HEK293 (cell line): Measurements from ENCODE around the gene ITFG2.
"Not testable (repeated sequence)": the region's sequence is repeated elsewhere in the genome, so short reads cannot be mapped to it uniquely, and the experiment has no call there.

ENCODE experiments used
- CTCF ChIA-PET: fragments of 350-600 bp; formaldehyde crosslinking; extraction: SDS; loops from one replicate; lab custom pipeline; 2021; ENCODE audit warnings: antibody characterized with exemption; lab: Yijun Ruan, JAX
- POLR2A ChIA-PET: fragments of 300-600 bp; formaldehyde crosslinking; extraction: SDS; loops from one replicate; lab custom pipeline; 2020; ENCODE audit warnings: antibody characterized with exemption, inconsistent platforms; lab: Yijun Ruan, JAX
- H3K27ac ChIP-seq: fragments of 200-500 bp; sonication (Bioruptor generic); 2 replicates; pipeline ENCODE4 v1.5.1; 2014; ENCODE audit warnings: low read depth, low read length, control low read depth, inconsistent platforms; ENCODE audit errors: extremely low read depth
- H3K36me3 ChIP-seq, 2 experiments: fragments of 200-500 bp in 1 of 2; sonication (Bioruptor generic) in 1 of 2; 1 replicate in 1 of 2; 2 replicates in 1 of 2; pipeline ENCODE4 v1.5.1; 2014 to 2017; ENCODE audit warnings: inconsistent platforms in 2 of 2, low read length in 2 of 2; ENCODE audit not compliant: control insufficient read depth in 2 of 2, insufficient read depth in 1 of 2
- H3K4me1 ChIP-seq: fragments of 200-500 bp; sonication (Bioruptor generic); 2 replicates; pipeline ENCODE4 v1.5.1; 2014; ENCODE audit warnings: mild to moderate bottlenecking, low read length, inconsistent platforms; ENCODE audit not compliant: control insufficient read depth, insufficient read depth
- H3K4me3 ChIP-seq: 2 replicates; pipeline ENCODE4 v1.5.1; 2011; ENCODE audit warnings: low read depth, mild to moderate bottlenecking, control low read depth, low read length, moderate library complexity
- H3K9me3 ChIP-seq: fragments of 200-500 bp; sonication (Bioruptor generic); 2 replicates; pipeline ENCODE4 v1.5.1; 2014; ENCODE audit warnings: low read depth, low read length, inconsistent platforms; ENCODE audit not compliant: control insufficient read depth, insufficient read depth
- GLIS2 ChIP-seq: fragments of 450-650 bp; formaldehyde crosslinking; IDR thresholded peaks from 2 replicates; pipeline ENCODE4 v1.5.1; 2016; ENCODE audit warnings: missing biosample characterization, missing genetic modification characterization
- KLF9 ChIP-seq: fragments of 450-650 bp; formaldehyde crosslinking; IDR thresholded peaks from 2 replicates; pipeline ENCODE4 v1.5.1; 2016; ENCODE audit warnings: missing biosample characterization, missing genetic modification characterization, low read depth
- MEIS1 ChIP-seq: sonication (generic); formaldehyde crosslinking; IDR thresholded peaks from 2 replicates; pipeline ENCODE4 v1.8.1; 2022; ENCODE audit warnings: missing genetic modification reagents, mild to moderate bottlenecking, borderline replicate concordance
- SETDB1 ChIP-seq: IDR thresholded peaks from one replicate; pipeline ENCODE4 v1.6.1; 2017; ENCODE audit warnings: mild to moderate bottlenecking, low read length, moderate library complexity, mixed read lengths; ENCODE audit not compliant: insufficient read length
- YY2 ChIP-seq: fragments of 450-650 bp; formaldehyde crosslinking; IDR thresholded peaks from 2 replicates; pipeline ENCODE4 v1.5.1; 2016; ENCODE audit warnings: missing biosample characterization, missing genetic modification characterization
- ZBTB21 ChIP-seq: fragments of 450-650 bp; formaldehyde crosslinking; IDR thresholded peaks from 2 replicates; pipeline ENCODE4 v1.5.1; 2017; ENCODE audit warnings: missing biosample characterization, missing genetic modification characterization
- ZFHX2 ChIP-seq: fragments of 450-650 bp; formaldehyde crosslinking; conservative IDR thresholded peaks from 2 replicates; pipeline ENCODE4 v1.5.1; 2016; ENCODE audit warnings: missing biosample characterization, missing genetic modification characterization
- ZFP3 ChIP-seq: fragments of 450-650 bp; formaldehyde crosslinking; IDR thresholded peaks from 2 replicates; pipeline ENCODE4 v1.5.1; 2016; ENCODE audit warnings: low read depth, missing biosample characterization, missing genetic modification characterization
- ZNF112 ChIP-seq: fragments of 450-650 bp; formaldehyde crosslinking; IDR thresholded peaks from 2 replicates; pipeline ENCODE4 v1.5.0; 2017; ENCODE audit warnings: missing biosample characterization, missing genetic modification characterization
- ZNF146 ChIP-seq: fragments of 450-650 bp; formaldehyde crosslinking; IDR thresholded peaks from 2 replicates; pipeline ENCODE4 v1.5.1; 2016; ENCODE audit warnings: missing biosample characterization, missing genetic modification characterization
- ZNF211 ChIP-seq: fragments of 450-650 bp; formaldehyde crosslinking; IDR thresholded peaks from 2 replicates; pipeline ENCODE4 v1.5.1; 2016; ENCODE audit warnings: low read depth, missing biosample characterization, missing genetic modification characterization
- ZNF26 ChIP-seq: fragments of 450-650 bp; formaldehyde crosslinking; IDR thresholded peaks from 2 replicates; pipeline ENCODE4 v1.5.1; 2016; ENCODE audit warnings: missing biosample characterization, missing genetic modification characterization
- ZNF280D ChIP-seq: fragments of 450-650 bp; formaldehyde crosslinking; IDR thresholded peaks from 2 replicates; pipeline ENCODE4 v1.5.1; 2016; ENCODE audit warnings: missing biosample characterization, missing genetic modification characterization
- ZNF514 ChIP-seq: fragments of 450-650 bp; formaldehyde crosslinking; IDR thresholded peaks from 2 replicates; pipeline ENCODE4 v1.5.1; 2016; ENCODE audit warnings: missing biosample characterization, missing genetic modification characterization
- ZNF561 ChIP-seq: fragments of 450-650 bp; IDR thresholded peaks from 2 replicates; pipeline ENCODE4 v1.5.1; 2018; ENCODE audit warnings: missing biosample characterization, missing genetic modification characterization, borderline replicate concordance
- ZNF623 ChIP-seq: fragments of 450-650 bp; formaldehyde crosslinking; IDR thresholded peaks from 2 replicates; pipeline ENCODE4 v1.5.1; 2016; ENCODE audit warnings: missing biosample characterization, missing genetic modification characterization
- ZNF624 ChIP-seq: fragments of 450-650 bp; formaldehyde crosslinking; IDR thresholded peaks from 2 replicates; pipeline ENCODE4 v1.5.1; 2017; ENCODE audit warnings: missing biosample characterization, missing genetic modification characterization
- ZSCAN4 ChIP-seq: fragments of 450-650 bp; formaldehyde crosslinking; IDR thresholded peaks from 2 replicates; pipeline ENCODE4 v1.5.1; 2017; ENCODE audit warnings: missing biosample characterization, missing genetic modification characterization
- TF ChIP-seq, protein P1 (sequence below): fragments of 450-650 bp; formaldehyde crosslinking; IDR thresholded peaks from 2 replicates; pipeline ENCODE4 v1.5.1; 2016; ENCODE audit warnings: missing biosample characterization, missing genetic modification characterization
- TF ChIP-seq, protein P2 (sequence below): fragments of 450-650 bp; formaldehyde crosslinking; IDR thresholded peaks from 2 replicates; pipeline ENCODE4 v1.5.1; 2016; ENCODE audit warnings: missing biosample characterization, missing genetic modification characterization
- TF ChIP-seq, protein P3 (sequence below): fragments of 450-650 bp; formaldehyde crosslinking; IDR thresholded peaks from 2 replicates; pipeline ENCODE4 v1.5.1; 2016; ENCODE audit warnings: missing biosample characterization, missing genetic modification characterization

The ITFG2 gene

DNA sequence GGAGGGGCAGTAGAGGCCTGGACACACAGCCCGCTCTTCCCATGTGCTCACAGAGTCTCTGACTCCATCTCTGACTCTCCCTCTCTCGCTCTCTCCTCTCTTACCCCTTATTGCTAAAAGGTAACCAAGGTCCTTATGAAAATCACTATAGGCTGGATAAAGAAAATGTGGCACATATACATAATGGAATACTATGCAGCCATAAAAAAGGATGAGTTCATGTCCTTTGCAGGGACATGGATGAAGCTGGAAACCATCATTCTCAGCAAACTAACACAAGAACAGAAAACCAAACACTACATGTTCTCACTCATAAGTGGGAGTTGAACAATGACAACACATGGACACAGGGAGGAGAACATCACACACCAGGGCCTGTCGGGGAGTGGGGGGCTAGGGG, 41.9 kb upstream of the ITFG2 start:
- H3K27ac ChIP-seq, CTCF ChIA-PET, H3K36me3 ChIP-seq, H3K4me3 ChIP-seq, POLR2A ChIA-PET, H3K4me1 ChIP-seq, H3K9me3 ChIP-seq: not testable (repeated sequence)
- peak; percentile 99 for TF ChIP-seq ZNF146 (tag by site-specific recombination)
- TF ChIP-seq, protein P1, sequence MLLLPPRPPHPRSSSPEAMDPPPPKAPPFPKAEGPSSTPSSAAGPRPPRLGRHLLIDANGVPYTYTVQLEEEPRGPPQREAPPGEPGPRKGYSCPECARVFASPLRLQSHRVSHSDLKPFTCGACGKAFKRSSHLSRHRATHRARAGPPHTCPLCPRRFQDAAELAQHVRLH (tag by site-specific recombination): peak; percentile 52; the same call in 1 of the 2 replicates

- TF ChIP-seq ZNF561 (tag by site-specific recombination) (no peak), ZBTB21 (no peak), ZFHX2 (no peak), ZNF26 (tag by site-specific recombination) (no peak), MEIS1 (no peak), KLF9 (tag by site-specific recombination) (no peak), SETDB1 (no peak), ZSCAN4 (tag by site-specific recombination) (no peak), ZNF624 (tag by site-specific recombination) (no peak), ZNF514 (no peak), ZNF280D (tag by site-specific recombination) (no peak), GLIS2 (tag by site-specific recombination) (no peak), ZNF112 (tag by site-specific recombination) (no peak), YY2 (no peak), ZNF623 (tag by site-specific recombination) (no peak), ZNF211 (tag by site-specific recombination) (no peak), ZFP3 (no peak)
- TF ChIP-seq, protein P2, sequence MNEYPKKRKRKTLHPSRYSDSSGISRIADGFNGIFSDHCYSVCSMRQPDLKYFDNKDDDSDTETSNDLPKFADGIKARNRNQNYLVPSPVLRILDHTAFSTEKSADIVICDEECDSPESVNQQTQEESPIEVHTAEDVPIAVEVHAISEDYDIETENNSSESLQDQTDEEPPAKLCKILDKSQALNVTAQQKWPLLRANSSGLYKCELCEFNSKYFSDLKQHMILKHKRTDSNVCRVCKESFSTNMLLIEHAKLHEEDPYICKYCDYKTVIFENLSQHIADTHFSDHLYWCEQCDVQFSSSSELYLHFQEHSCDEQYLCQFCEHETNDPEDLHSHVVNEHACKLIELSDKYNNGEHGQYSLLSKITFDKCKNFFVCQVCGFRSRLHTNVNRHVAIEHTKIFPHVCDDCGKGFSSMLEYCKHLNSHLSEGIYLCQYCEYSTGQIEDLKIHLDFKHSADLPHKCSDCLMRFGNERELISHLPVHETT: no peak
- TF ChIP-seq, protein P3, sequence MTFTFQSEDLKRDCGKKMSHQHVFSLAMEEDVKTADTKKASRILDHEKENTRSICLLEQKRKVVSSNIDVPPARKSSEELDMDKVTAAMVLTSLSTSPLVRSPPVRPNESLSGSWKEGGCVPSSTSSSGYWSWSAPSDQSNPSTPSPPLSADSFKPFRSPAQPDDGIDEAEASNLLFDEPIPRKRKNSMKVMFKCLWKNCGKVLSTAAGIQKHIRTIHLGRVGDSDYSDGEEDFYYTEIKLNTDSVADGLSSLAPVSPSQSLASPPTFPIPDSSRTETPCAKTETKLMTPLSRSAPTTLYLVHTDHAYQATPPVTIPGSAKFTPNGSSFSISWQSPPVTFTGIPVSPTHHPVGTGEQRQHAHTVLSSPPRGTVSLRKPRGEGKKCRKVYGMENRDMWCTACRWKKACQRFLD: no peak
- H3K4me3 ChIP-seq: no peak overlapping the region
- no peak overlapping the region for H3K27ac ChIP-seq
- H3K36me3 ChIP-seq: no peaks in the 10 kb centered on the region
- CTCF ChIA-PET: interaction anchor here (0.6 to 1.1 kb wide), 2 partner anchors 9 to 528 kb away, joined by 3 read pairs; no protein-coding TSS in a partner anchor
- H3K9me3 ChIP-seq: no peaks in the 10 kb centered on the region
- POLR2A ChIA-PET: no interaction called here
- no peaks in the 10 kb centered on the region for H3K4me1 ChIP-seq
These were observed 40.1 kb upstream of the ITFG2 start for GRCh38 chr12:2772370-2772769.
